HCT116 (cell line): ENCODE results near the gene RANBP10. TPM values are rescaled to one million over a fixed set of nuclear protein-coding genes. Genes with fewer than 3 reads are reported as not detected.

Experiments used
- ATAC-seq: fragments of 200-7000 bp; cut with Tn5 transposase; 2 replicates; pipeline ENCODE4 v1.9.1; 2020; ENCODE audit warnings: mild to moderate bottlenecking, moderate library complexity
- BruUV-seq: library from RNA; stranded (reverse); fragments of 400-500 nt; replicated peaks from 2 replicates; lab custom pipeline; 2021; lab: Mats Ljungman, UMichigan
- CTCF ChIA-PET: fragments of 300-600 bp; sonication (Branson Sonifier 250); formaldehyde crosslinking; loops from one replicate; lab custom pipeline; 2021; ENCODE audit warnings: antibody characterized with exemption; lab: Charles Lee
- POLR2A ChIA-PET: fragments of 300-600, 350-600 bp; sonication (Branson Sonifier 250); formaldehyde crosslinking; loops from one replicate; lab custom pipeline; 2021; ENCODE audit warnings: antibody characterized with exemption; lab: Charles Lee
- RAD21 ChIA-PET, 2 experiments: fragments of 300-600 bp; sonication (Branson Sonifier 250); formaldehyde crosslinking; loops; one replicate each; lab custom pipeline; 2023; ENCODE audit warnings: low total read pairs in 2 of 2; ENCODE audit not compliant: uncharacterized antibody in 2 of 2, unreplicated experiment in 2 of 2, low non-redundant PET in 1 of 2; lab: Charles Lee
- DNase-seq: peaks from one replicate; pipeline ENCODE4 v3.0.0-alpha.2; 2010; ENCODE audit warnings: low read depth, low spot score
- H2AFZ ChIP-seq: fragments of 200-600 bp; shearing (Covaris generic), sonication (generic); 2 replicates; pipeline ENCODE4 v1.6.1; 2017; ENCODE audit warnings: low read depth, mixed run types, mixed read lengths, antibody characterized with exemption, low read length; ENCODE audit not compliant: poor library complexity, severe bottlenecking
- H3K27ac ChIP-seq: 2 replicates; pipeline ENCODE4 v1.5.1; 2012; ENCODE audit warnings: low read depth, low read length
- H3K27me3 ChIP-seq: fragments of 200-600 bp; sonication (generic); 2 replicates; pipeline ENCODE4 v1.6.1; 2016; ENCODE audit warnings: mixed run types, low read length, mixed read lengths; ENCODE audit not compliant: insufficient read depth
- H3K36me3 ChIP-seq, 2 experiments: fragments of 200-500 bp in 1 of 2; fragments of 200-600 bp in 1 of 2; sonication (Bioruptor generic) in 1 of 2; sonication (generic) in 1 of 2; 2 replicates each; pipeline versions ENCODE4 v1.5.1 to v1.6.1; 2014 to 2016; ENCODE audit warnings: low read length in 2 of 2, inconsistent platforms in 1 of 2, mixed read lengths in 1 of 2, mixed run types in 1 of 2; ENCODE audit not compliant: insufficient read depth in 2 of 2, control insufficient read depth in 1 of 2
- H3K4me1 ChIP-seq, 2 experiments: fragments of 200-600 bp in 1 of 2; sonication (generic) in 1 of 2; 2 replicates each; pipeline versions ENCODE4 v1.5.1 to v1.6.1; 2012 to 2017; ENCODE audit warnings: low read length in 2 of 2, inconsistent platforms in 1 of 2, mild to moderate bottlenecking in 1 of 2, mixed read lengths in 1 of 2, mixed run types in 1 of 2, moderate library complexity in 1 of 2; ENCODE audit not compliant: insufficient read depth in 2 of 2, control insufficient read depth in 1 of 2
- H3K4me2 ChIP-seq: fragments of 200-600 bp; sonication (generic); 2 replicates; pipeline ENCODE4 v1.6.1; 2017; ENCODE audit warnings: mixed run types, low read length, mixed read lengths
- H3K4me3 ChIP-seq, 2 experiments: fragments of 200-600 bp in 1 of 2; sonication (generic) in 1 of 2; replicated peaks in 1 of 2; 2 replicates each; pipeline ENCODE4 v1.5.1; 2011 to 2016; ENCODE audit warnings: low read length in 2 of 2, control low read depth in 1 of 2, low read depth in 1 of 2, mild to moderate bottlenecking in 1 of 2, mixed read lengths in 1 of 2, mixed run types in 1 of 2
- H3K79me2 ChIP-seq: fragments of 200-600 bp; sonication (generic); 2 replicates; pipeline ENCODE4 v1.6.1; 2017; ENCODE audit warnings: mild to moderate bottlenecking, mixed run types, low read length, moderate library complexity, mixed read lengths; ENCODE audit not compliant: insufficient read depth
- H3K9ac ChIP-seq: fragments of 200-600 bp; sonication (generic); 2 replicates; pipeline ENCODE4 v1.6.1; 2016; ENCODE audit warnings: low read length, mixed read lengths
- H3K9me2 ChIP-seq: fragments of 200-600 bp; sonication (generic), shearing (Covaris generic); 2 replicates; pipeline ENCODE4 v1.6.1; 2017; ENCODE audit warnings: mixed run types, mild to moderate bottlenecking, moderate library complexity; ENCODE audit not compliant: insufficient read depth
- H3K9me3 ChIP-seq, 2 experiments: fragments of 200-500 bp in 1 of 2; fragments of 200-600 bp in 1 of 2; sonication (Bioruptor generic) in 1 of 2; sonication (generic) in 1 of 2; 2 replicates each; pipeline ENCODE4 v1.6.1; 2014 to 2017; ENCODE audit warnings: low read length in 2 of 2, mixed read lengths in 2 of 2, inconsistent platforms in 1 of 2, low read depth in 1 of 2, mild to moderate bottlenecking in 1 of 2, mixed run types in 1 of 2, moderate library complexity in 1 of 2; ENCODE audit not compliant: control insufficient read depth in 1 of 2, insufficient read depth in 1 of 2
- H4K20me1 ChIP-seq: fragments of 200-600 bp; sonication (generic), shearing (Covaris generic); 2 replicates; pipeline ENCODE4 v1.6.1; 2017; ENCODE audit warnings: mixed run types, mild to moderate bottlenecking, moderate library complexity; ENCODE audit not compliant: insufficient read depth
- CBX3 ChIP-seq: IDR thresholded peaks from 2 replicates; pipeline ENCODE4 v1.6.1; 2012; ENCODE audit warnings: low read depth
- CEBPB ChIP-seq: IDR thresholded peaks from 2 replicates; pipeline ENCODE4 v1.6.1; 2012; ENCODE audit warnings: low read depth
- EGR1 ChIP-seq: IDR thresholded peaks from 2 replicates; pipeline ENCODE4 v1.6.1; 2012; ENCODE audit warnings: low read depth
- EZH2phosphoT487 ChIP-seq: fragments of 200-600 bp; IDR thresholded peaks from 2 replicates; pipeline ENCODE4 v1.6.1; 2018; ENCODE audit warnings: antibody characterized with exemption, borderline replicate concordance
- FOSL1 ChIP-seq: IDR thresholded peaks from 2 replicates; pipeline ENCODE4 v1.6.1; 2012; ENCODE audit warnings: low read depth
- POLR2A ChIP-seq: IDR thresholded peaks from 2 replicates; pipeline ENCODE4 v1.7.0; 2011; ENCODE audit warnings: borderline replicate concordance; ENCODE audit not compliant: insufficient read depth, insufficient read length; ENCODE audit errors: extremely low read depth
- RAD21 ChIP-seq: IDR thresholded peaks from 2 replicates; pipeline ENCODE4 v1.6.1; 2012; ENCODE audit warnings: low read depth, mild to moderate bottlenecking
- SIN3A ChIP-seq: IDR thresholded peaks from 2 replicates; pipeline ENCODE4 v1.6.1; 2012; ENCODE audit warnings: low read depth
- TCF7L2 ChIP-seq: IDR thresholded peaks from 2 replicates; pipeline ENCODE4 v1.7.0; 2011; ENCODE audit warnings: borderline replicate concordance, inconsistent platforms; ENCODE audit not compliant: insufficient read depth, insufficient read length; ENCODE audit errors: extremely low read depth
- ZFX ChIP-seq: fragments of 450-650 bp; IDR thresholded peaks from 2 replicates; pipeline ENCODE4 v1.6.1; 2017
- intact Hi-C: fragments of 100-400 bp; cut with micrococcal nuclease; formaldehyde crosslinking; loops from 2 replicates; pipeline ENCODE4 v1.10.0; 2022
- total RNA-seq: library from RNA; stranded (reverse); gene quantifications from one replicate; pipeline ENCODE4 v1.2.1, GENCODE V29; 2021; ENCODE audit not compliant: unreplicated experiment
- TF ChIP-seq, protein P1 (sequence below): IDR thresholded peaks from 2 replicates; pipeline ENCODE4 v1.6.1; 2012
- TF ChIP-seq, protein P2 (sequence below): IDR thresholded peaks from 2 replicates; pipeline ENCODE4 v1.6.1; 2012; ENCODE audit warnings: low read depth

The RANBP10 gene
- total RNA-seq, 1 experiment from 2014 or later = 16.9 TPM

DNA sequence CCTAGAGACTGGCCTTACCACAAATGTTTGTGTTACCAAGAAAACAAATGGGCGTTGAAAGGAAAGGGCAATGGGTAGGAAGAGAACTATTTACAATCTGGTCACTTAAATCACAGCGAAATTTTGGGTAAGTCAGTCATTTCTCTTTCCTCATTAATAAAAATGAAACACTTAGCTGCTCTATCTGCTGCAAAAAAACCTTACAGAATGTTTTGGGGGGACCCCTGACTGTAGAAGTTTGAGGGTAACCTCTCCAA lies 39.6 kb upstream of the RANBP10 start:
- ChIA-PET POLR2A (interaction anchor here (0.7 to 1.7 kb wide), 3 partner anchors 12 to 39 kb away, joined by 3 to 6 read pairs (median 5); partner anchors contain the start of genes RANBP10 and TSNAXIP1), RAD21 (no interaction called here), CTCF (interaction anchor here (2.4 kb wide), 1 partner anchor 30 kb away, joined by 18 read pairs; no protein-coding TSS in a partner anchor)
- intact Hi-C loops = loop anchor here (1.0 kb wide), 1 partner anchor 40 kb away; the partner anchor contains the start of genes RANBP10 and TSNAXIP1
- H3K36me3 ChIP-seq = peaks cover 4 to 6% of the 10 kb centered on the region in 2 experiments; a peak in 2 of 4 replicates
- DNase-seq (no peak), ATAC-seq (no peak)
- H3K9ac ChIP-seq = peak overlapping the region; percentile 93
- H3K9me2 ChIP-seq = no peaks in the 10 kb centered on the region
- TF ChIP-seq ZFX = no peak
- TF ChIP-seq EGR1 = no peak
- TF ChIP-seq CEBPB = no peak
- TF ChIP-seq CBX3 = no peak
- TF ChIP-seq, protein P1, sequence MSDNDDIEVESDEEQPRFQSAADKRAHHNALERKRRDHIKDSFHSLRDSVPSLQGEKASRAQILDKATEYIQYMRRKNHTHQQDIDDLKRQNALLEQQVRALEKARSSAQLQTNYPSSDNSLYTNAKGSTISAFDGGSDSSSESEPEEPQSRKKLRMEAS = no peak
- TF ChIP-seq, protein P2, sequence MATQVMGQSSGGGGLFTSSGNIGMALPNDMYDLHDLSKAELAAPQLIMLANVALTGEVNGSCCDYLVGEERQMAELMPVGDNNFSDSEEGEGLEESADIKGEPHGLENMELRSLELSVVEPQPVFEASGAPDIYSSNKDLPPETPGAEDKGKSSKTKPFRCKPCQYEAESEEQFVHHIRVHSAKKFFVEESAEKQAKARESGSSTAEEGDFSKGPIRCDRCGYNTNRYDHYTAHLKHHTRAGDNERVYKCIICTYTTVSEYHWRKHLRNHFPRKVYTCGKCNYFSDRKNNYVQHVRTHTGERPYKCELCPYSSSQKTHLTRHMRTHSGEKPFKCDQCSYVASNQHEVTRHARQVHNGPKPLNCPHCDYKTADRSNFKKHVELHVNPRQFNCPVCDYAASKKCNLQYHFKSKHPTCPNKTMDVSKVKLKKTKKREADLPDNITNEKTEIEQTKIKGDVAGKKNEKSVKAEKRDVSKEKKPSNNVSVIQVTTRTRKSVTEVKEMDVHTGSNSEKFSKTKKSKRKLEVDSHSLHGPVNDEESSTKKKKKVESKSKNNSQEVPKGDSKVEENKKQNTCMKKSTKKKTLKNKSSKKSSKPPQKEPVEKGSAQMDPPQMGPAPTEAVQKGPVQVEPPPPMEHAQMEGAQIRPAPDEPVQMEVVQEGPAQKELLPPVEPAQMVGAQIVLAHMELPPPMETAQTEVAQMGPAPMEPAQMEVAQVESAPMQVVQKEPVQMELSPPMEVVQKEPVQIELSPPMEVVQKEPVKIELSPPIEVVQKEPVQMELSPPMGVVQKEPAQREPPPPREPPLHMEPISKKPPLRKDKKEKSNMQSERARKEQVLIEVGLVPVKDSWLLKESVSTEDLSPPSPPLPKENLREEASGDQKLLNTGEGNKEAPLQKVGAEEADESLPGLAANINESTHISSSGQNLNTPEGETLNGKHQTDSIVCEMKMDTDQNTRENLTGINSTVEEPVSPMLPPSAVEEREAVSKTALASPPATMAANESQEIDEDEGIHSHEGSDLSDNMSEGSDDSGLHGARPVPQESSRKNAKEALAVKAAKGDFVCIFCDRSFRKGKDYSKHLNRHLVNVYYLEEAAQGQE = no peak
- TF ChIP-seq TCF7L2 = no peak
- no peak for TF ChIP-seq RAD21
- TF ChIP-seq EZH2phosphoT487 = no peak
- no peak for TF ChIP-seq FOSL1
- TF ChIP-seq POLR2A = no peak
- TF ChIP-seq SIN3A = no peak
- peak overlapping the region; percentile 83 for H3K27ac ChIP-seq
- H3K79me2 ChIP-seq = peaks cover 59% of the 10 kb centered on the region
- H4K20me1 ChIP-seq = peaks cover 4% of the 10 kb centered on the region; the same call in 1 of the 2 replicates
- TSS peak; percentile 83 for BruUV-seq
- H3K9me3 ChIP-seq = no peaks in the 10 kb centered on the region
- H3K4me1 ChIP-seq = peaks cover 20 to 53% of the 10 kb centered on the region in 2 experiments
- peak overlapping the region; percentile 82 for H3K4me2 ChIP-seq
- peak overlapping the region; percentile 83 to 96 for H3K4me3 ChIP-seq
- H3K27me3 ChIP-seq = no peaks in the 10 kb centered on the region
- no peak overlapping the region for H2AFZ ChIP-seq
